Endodermal cell (in vitro differentiated cells): ENCODE data around the gene FGFR3. TPM values are rescaled to one million over a fixed set of nuclear protein-coding genes. Genes with fewer than 3 reads are reported as not detected.

Experiments used
- DNase-seq: peaks from one replicate; pipeline ENCODE4 v3.0.0-alpha.2; 2017
- H3K27ac ChIP-seq: 2 replicates; pipeline ENCODE4 v1.5.1; 2013; ENCODE audit warnings: mild to moderate bottlenecking, low read depth, low read length, moderate library complexity
- H3K27me3 ChIP-seq: 2 replicates; pipeline ENCODE4 v1.6.1; 2013; ENCODE audit warnings: mild to moderate bottlenecking, low read length, moderate library complexity; ENCODE audit not compliant: insufficient read depth, control insufficient read depth, poor library complexity, severe bottlenecking
- H3K36me3 ChIP-seq: 2 replicates; pipeline ENCODE4 v1.7.0; 2013; ENCODE audit warnings: mild to moderate bottlenecking, low read length, moderate library complexity; ENCODE audit not compliant: control insufficient read depth, insufficient read depth
- H3K4me1 ChIP-seq: one replicate; pipeline ENCODE4 v1.7.0; 2013; ENCODE audit warnings: low read length; ENCODE audit not compliant: control insufficient read depth, insufficient read depth
- H3K4me3 ChIP-seq: 2 replicates; pipeline ENCODE4 v1.5.1; 2013; ENCODE audit warnings: mild to moderate bottlenecking, low read length, moderate library complexity
- H3K9ac ChIP-seq: 2 replicates; pipeline ENCODE4 v1.6.1; 2013; ENCODE audit warnings: mild to moderate bottlenecking, low read length, moderate library complexity; ENCODE audit not compliant: poor library complexity, severe bottlenecking; ENCODE audit errors: extremely low read depth
- H3K9me3 ChIP-seq: 2 replicates; pipeline ENCODE4 v1.6.1; 2013; ENCODE audit warnings: mild to moderate bottlenecking, low read length, moderate library complexity; ENCODE audit not compliant: control insufficient read depth
- H3K27ac Mint-ChIP-seq: 2 replicates; pipeline ENCODE4 v1.8.0; 2020; ENCODE audit warnings: mixed read lengths
- H3K27me3 Mint-ChIP-seq: 2 replicates; pipeline ENCODE4 v1.8.0; 2021; ENCODE audit warnings: mild to moderate bottlenecking, mixed read lengths; ENCODE audit not compliant: insufficient read depth
- H3K36me3 Mint-ChIP-seq: 2 replicates; pipeline ENCODE4 v1.8.0; 2020; ENCODE audit warnings: low read depth, mixed read lengths
- H3K4me1 Mint-ChIP-seq: 2 replicates; pipeline ENCODE4 v1.8.0; 2020; ENCODE audit warnings: mixed read lengths
- H3K4me3 Mint-ChIP-seq: 2 replicates; pipeline ENCODE4 v1.8.0; 2020; ENCODE audit warnings: mild to moderate bottlenecking, moderate library complexity, mixed read lengths
- H3K9me3 Mint-ChIP-seq: 2 replicates; pipeline ENCODE4 v1.8.0; 2020; ENCODE audit warnings: mild to moderate bottlenecking, mixed read lengths
- WGBS, 2 experiments: methylation state at CpG; one replicate each; pipeline versions ENCODE4 v1.1.5 to v1.1.7; 2013; ENCODE audit warnings: missing lambda C conversion rate in 2 of 2, mixed read lengths in 1 of 2; ENCODE audit not compliant: insufficient coverage in 1 of 2, insufficient read length in 1 of 2; 5-methylcytosine and 5-hydroxymethylcytosine counted together
- total RNA-seq, 2 donors: library from RNA; stranded (reverse); fragmentation: NEBNext Ultra II Directional in 1 of 2; extraction: Animal tissue kit (Norgen Biotek cat#: 25700) in 1 of 2; gene quantifications; 2 replicates in 1 of 2; 3 replicates in 1 of 2; pipeline ENCODE4 v1.2.1, GENCODE V29; 2021
- TF ChIP-seq, protein P1 (sequence below): fragments of 200-600 bp; sonication (generic); conservative IDR thresholded peaks from 2 replicates; pipeline ENCODE4 v1.5.0; 2021; ENCODE audit warnings: antibody characterized with exemption, mild to moderate bottlenecking

Gene FGFR3
- total RNA-seq, 2 donors from 2014 or later = 107 to 125 TPM

DNA sequence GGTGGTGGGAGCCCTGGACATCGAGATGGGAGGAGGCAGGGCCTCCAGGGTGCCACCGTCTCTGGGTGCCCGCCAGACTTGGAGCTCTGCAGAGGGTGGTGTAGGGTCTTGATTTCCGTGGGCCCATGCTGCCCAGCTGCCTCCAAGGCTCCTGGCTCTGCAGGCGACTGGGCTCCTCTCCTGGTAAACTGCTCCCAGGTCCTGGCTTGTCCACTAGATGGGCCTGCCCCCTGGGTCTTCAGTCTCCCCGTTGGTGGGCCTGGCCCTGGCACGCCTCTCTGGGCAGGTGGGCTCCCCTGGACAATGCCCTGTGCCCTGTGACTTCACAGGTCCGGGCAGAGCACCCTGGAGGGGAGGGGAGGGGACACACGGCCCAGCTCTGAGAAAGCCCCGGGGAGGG lies 7.7 kb downstream of the FGFR3 start:
- no peaks in the 10 kb centered on the region for H3K36me3 ChIP-seq
- peaks cover 2% of the 10 kb centered on the region for H3K4me1 ChIP-seq
- H3K9me3 ChIP-seq = no peaks in the 10 kb centered on the region
- DNase-seq = no peak
- Mint-ChIP-seq H3K36me3 (peaks cover 13% of the 10 kb centered on the region), H3K9me3 (no peaks in the 10 kb centered on the region), H3K27ac (no peak overlapping the region), H3K27me3 (no peaks in the 10 kb centered on the region), H3K4me3 (no peak overlapping the region), H3K4me1 (no peaks in the 10 kb centered on the region)
- WGBS, 2 experiments = 88 to 95% methylated on average over 7 to 10 of the region's 10 CpGs
- H3K27me3 ChIP-seq = no peaks in the 10 kb centered on the region
- no peak overlapping the region for H3K4me3 ChIP-seq
- H3K9ac ChIP-seq = no peak overlapping the region
- TF ChIP-seq, protein P1, sequence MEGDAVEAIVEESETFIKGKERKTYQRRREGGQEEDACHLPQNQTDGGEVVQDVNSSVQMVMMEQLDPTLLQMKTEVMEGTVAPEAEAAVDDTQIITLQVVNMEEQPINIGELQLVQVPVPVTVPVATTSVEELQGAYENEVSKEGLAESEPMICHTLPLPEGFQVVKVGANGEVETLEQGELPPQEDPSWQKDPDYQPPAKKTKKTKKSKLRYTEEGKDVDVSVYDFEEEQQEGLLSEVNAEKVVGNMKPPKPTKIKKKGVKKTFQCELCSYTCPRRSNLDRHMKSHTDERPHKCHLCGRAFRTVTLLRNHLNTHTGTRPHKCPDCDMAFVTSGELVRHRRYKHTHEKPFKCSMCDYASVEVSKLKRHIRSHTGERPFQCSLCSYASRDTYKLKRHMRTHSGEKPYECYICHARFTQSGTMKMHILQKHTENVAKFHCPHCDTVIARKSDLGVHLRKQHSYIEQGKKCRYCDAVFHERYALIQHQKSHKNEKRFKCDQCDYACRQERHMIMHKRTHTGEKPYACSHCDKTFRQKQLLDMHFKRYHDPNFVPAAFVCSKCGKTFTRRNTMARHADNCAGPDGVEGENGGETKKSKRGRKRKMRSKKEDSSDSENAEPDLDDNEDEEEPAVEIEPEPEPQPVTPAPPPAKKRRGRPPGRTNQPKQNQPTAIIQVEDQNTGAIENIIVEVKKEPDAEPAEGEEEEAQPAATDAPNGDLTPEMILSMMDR = no peak
- no peak overlapping the region for H3K27ac ChIP-seq

DNA sequence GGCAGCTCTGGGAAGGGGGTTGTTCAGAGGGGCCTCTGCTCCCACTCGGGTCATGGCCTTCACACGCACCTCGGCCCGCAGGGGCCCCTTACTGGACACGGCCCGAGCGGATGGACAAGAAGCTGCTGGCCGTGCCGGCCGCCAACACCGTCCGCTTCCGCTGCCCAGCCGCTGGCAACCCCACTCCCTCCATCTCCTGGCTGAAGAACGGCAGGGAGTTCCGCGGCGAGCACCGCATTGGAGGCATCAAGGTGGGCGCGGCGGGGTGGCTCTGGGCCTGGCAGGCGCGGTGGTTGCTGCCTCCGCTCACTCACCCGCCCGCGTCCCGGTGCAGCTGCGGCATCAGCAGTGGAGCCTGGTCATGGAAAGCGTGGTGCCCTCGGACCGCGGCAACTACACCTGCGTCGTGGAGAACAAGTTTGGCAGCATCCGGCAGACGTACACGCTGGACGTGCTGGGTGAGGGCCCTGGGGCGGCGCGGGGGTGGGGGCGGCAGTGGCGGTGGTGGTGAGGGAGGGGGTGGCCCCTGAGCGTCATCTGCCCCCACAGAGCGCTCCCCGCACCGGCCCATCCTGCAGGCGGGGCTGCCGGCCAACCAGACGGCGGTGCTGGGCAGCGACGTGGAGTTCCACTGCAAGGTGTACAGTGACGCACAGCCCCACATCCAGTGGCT lies 8.3 kb downstream of the FGFR3 start:
- TF ChIP-seq, protein P1 = no peak
- Mint-ChIP-seq H3K4me1 (no peaks in the 10 kb centered on the region), H3K9me3 (no peaks in the 10 kb centered on the region), H3K36me3 (peaks cover 13% of the 10 kb centered on the region), H3K27ac (no peak overlapping the region), H3K27me3 (no peaks in the 10 kb centered on the region), H3K4me3 (no peak overlapping the region)
- H3K4me1 ChIP-seq = no peaks in the 10 kb centered on the region
- H3K27ac ChIP-seq = no peak overlapping the region
- H3K9me3 ChIP-seq = no peaks in the 10 kb centered on the region
- WGBS, 2 experiments = 96 to 97% methylated on average over 33 to 56 of the region's 56 CpGs
- no peaks in the 10 kb centered on the region for H3K27me3 ChIP-seq
- no peak overlapping the region for H3K4me3 ChIP-seq
- no peak overlapping the region for H3K9ac ChIP-seq
- DNase-seq = no peak
- H3K36me3 ChIP-seq = no peaks in the 10 kb centered on the region

DNA sequence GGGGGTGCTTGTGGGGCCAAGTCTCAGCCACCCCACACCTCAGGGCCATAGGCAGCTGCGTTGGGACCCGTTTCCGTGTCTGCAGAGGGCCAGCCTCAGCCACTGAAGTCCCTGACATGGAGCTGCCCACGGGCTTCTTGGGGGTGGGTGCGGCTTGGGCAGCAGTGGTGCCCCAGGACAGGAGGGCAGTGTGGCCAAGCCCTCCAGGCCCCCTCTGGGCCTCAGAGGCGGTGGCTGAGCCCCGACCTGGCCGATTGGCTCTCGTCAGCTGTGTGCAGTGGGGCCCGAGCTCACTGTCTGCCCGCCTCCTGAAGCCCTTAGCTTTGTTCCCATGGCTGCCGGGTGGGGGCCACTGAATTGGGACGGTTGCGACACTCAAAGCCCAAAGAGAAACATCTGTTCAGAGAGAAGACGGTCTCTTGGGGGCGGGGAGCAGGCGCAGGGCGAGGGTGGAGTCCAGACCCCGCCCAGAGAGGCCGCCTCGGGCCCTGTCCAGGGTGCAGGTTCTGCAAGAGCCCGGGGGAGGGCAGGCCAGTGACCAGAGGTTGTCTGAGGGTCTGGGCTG lies 9.1 kb downstream of the FGFR3 start:
- no peak overlapping the region for H3K9ac ChIP-seq
- H3K9me3 ChIP-seq = no peaks in the 10 kb centered on the region
- Mint-ChIP-seq H3K27me3 (no peaks in the 10 kb centered on the region), H3K27ac (no peak overlapping the region), H3K36me3 (peaks cover 13% of the 10 kb centered on the region), H3K4me3 (no peak overlapping the region), H3K9me3 (no peaks in the 10 kb centered on the region), H3K4me1 (no peaks in the 10 kb centered on the region)
- DNase-seq = no peak
- no peak overlapping the region for H3K4me3 ChIP-seq
- no peaks in the 10 kb centered on the region for H3K4me1 ChIP-seq
- H3K27me3 ChIP-seq = no peaks in the 10 kb centered on the region
- H3K36me3 ChIP-seq = no peaks in the 10 kb centered on the region
- no peak overlapping the region for H3K27ac ChIP-seq
- TF ChIP-seq, protein P1 = no peak
- WGBS, 2 experiments = 93 to 95% methylated on average over 19 to 22 of the region's 22 CpGs
